GM06990 (cell line): Measurements from ENCODE around the gene DHX34.

Experiments used
- DNase-seq: peaks from one replicate; pipeline ENCODE4 v3.0.0-alpha.2; 2011; ENCODE audit not compliant: insufficient read length; ENCODE audit errors: extremely low read depth
- H3K27me3 ChIP-seq: replicated peaks from 2 replicates; pipeline ENCODE4 v1.6.0; 2011; ENCODE audit warnings: low read length; ENCODE audit not compliant: control insufficient read depth, insufficient read depth
- H3K36me3 ChIP-seq: 2 replicates; pipeline ENCODE4 v1.5.1; 2011; ENCODE audit warnings: low read length; ENCODE audit not compliant: control insufficient read depth, insufficient read depth
- H3K4me3 ChIP-seq: replicated peaks from 2 replicates; pipeline ENCODE4 v1.5.1; 2011; ENCODE audit warnings: low read depth, mild to moderate bottlenecking, control low read depth, low read length
- TF ChIP-seq, protein P1 (sequence below): IDR thresholded peaks from 2 replicates; pipeline ENCODE4 v1.5.1; 2011; ENCODE audit warnings: low read length, control low read depth, mild to moderate bottlenecking, inconsistent platforms; ENCODE audit not compliant: insufficient read depth, poor library complexity, severe bottlenecking

The DHX34 gene

GRCh38 chr19:47417746-47418691 lies 68.9 kb downstream of the DHX34 start:
- Histone ChIP-seq H3K27me3 (peaks cover 16% of the 10 kb centered on the region), H3K36me3 (no peaks in the 10 kb centered on the region), H3K4me3 (no peak overlapping the region)
- DNase-seq = no peak
- TF ChIP-seq, protein P1, sequence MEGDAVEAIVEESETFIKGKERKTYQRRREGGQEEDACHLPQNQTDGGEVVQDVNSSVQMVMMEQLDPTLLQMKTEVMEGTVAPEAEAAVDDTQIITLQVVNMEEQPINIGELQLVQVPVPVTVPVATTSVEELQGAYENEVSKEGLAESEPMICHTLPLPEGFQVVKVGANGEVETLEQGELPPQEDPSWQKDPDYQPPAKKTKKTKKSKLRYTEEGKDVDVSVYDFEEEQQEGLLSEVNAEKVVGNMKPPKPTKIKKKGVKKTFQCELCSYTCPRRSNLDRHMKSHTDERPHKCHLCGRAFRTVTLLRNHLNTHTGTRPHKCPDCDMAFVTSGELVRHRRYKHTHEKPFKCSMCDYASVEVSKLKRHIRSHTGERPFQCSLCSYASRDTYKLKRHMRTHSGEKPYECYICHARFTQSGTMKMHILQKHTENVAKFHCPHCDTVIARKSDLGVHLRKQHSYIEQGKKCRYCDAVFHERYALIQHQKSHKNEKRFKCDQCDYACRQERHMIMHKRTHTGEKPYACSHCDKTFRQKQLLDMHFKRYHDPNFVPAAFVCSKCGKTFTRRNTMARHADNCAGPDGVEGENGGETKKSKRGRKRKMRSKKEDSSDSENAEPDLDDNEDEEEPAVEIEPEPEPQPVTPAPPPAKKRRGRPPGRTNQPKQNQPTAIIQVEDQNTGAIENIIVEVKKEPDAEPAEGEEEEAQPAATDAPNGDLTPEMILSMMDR = no peak

DNA sequence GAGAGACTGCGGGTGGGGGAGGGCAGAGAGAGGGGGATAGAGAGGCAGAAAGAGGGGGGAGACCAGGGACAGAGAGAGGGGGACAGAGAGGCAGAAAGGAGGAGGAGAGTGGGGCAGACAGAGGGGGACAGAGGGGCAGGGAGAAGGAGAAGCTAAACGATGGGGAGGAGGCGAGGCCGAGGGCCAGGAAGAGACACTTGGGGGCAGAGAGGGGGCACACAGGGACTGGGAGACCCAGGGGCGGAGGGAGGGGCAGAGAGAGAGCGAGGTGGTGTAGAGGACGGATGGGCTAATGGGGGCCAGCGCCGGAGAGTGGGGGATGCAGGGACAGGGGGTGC lies 69.5 kb downstream of the DHX34 start:
- peaks cover 16% of the 10 kb centered on the region for H3K27me3 ChIP-seq
- TF ChIP-seq, protein P1 = no peak
- H3K36me3 ChIP-seq = no peaks in the 10 kb centered on the region
- no peak overlapping the region for H3K4me3 ChIP-seq
- no peak for DNase-seq

DNA sequence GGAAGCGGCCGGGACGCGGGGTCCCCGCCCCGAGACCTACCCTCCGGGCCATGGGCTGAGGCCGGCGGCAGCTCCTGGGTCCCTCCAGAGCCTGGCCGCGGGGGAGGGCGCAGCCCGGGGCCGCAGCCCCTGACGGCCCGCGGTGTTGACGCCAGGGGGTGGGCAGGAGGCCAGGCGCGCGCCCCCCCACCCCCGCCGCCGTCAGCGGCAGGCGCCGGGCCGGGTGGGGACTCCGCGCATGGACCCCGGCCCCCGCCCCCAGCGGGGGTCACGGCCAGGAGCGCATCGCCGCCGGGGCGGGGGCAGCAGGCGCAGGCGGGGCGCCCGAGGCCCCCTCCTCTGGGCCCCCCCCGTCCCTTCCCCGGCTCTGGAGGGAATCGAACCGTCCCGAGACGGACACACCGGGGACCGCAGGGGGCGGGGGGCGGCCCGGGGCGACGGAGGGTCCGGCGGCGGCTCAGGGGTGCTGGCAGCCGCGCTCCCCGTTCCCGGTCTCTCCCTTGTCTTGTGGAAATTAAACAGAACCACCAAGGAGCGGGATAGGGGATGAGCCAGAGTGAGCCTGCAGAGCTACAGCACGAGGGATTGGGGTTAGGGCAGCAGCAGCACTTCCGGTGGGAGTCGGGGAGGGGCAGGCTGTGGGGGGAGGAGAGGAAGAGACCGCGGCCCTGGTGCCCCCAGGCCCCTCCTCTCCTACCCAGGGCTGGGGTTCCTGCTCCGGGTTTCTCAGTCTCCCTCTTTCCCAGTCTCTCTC lies 70.1 kb downstream of the DHX34 start, which contains the start of gene MEIS3:
Gene MEIS3 (minus strand): TSS at position 498 of the 754 bp plus-strand sequence. CDS start 446 bp downstream, at position 52.
- Histone ChIP-seq H3K36me3 (no peaks in the 10 kb centered on the region), H3K27me3 (peaks cover 16% of the 10 kb centered on the region), H3K4me3 (no peak within 1 kb of the TSS)
- TF ChIP-seq, protein P1 = no peak
- no peak for DNase-seq

- H3K36me3 ChIP-seq = no peaks in the 10 kb centered on the region
- H3K4me3 ChIP-seq = no peak overlapping the region
- H3K27me3 ChIP-seq = peaks cover 16% of the 10 kb centered on the region
- no peak for DNase-seq
- TF ChIP-seq, protein P1 = no peak
Observed at GRCh38 chr19:47419789-47420188, 70.7 kb downstream of the DHX34 start.

DNA sequence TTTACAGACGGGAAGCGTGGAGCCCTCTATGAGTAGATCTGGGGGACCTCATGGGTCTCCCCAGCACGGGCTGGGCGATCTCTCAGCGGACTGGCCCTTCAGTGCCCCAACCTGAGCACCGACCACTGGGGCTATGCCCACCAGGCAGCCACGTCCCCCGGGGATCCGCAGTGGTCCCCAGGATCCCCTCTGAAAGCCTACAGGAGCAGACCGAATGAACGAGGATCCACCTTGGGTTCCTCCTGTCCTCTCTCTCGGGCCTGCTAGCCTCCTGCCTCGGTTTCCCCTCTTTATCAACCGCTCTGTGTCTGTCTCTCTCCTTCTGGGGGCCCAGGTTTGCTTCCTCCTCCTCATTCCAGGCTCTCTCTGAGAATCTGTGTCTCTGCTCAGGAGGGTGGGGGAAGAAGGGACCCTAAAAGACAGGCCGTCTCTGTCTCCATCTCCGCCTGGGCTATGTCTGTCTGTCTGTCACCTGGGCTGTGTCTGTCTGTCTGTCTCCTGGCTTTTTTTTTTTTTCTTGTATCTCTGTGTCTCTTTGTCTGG lies 72.2 kb downstream of the DHX34 start:
- DNase-seq = no peak
- Histone ChIP-seq H3K36me3 (no peaks in the 10 kb centered on the region), H3K4me3 (no peak overlapping the region), H3K27me3 (peaks cover 10% of the 10 kb centered on the region; the same call in 1 of the 2 replicates)
- TF ChIP-seq, protein P1 = no peak
